Neuronal stem cell (in vitro differentiated cells): Measurements from ENCODE around the gene DENR.
A peak's percentile ranks its signal among the peaks of the same experiment; 100 is the strongest.

Experiments used
- DNase-seq: peaks from one replicate; pipeline ENCODE4 v3.0.0-alpha.2; 2013; ENCODE audit warnings: low spot score
- H2AFZ ChIP-seq: one replicate; pipeline ENCODE4 v1.6.1; 2013; ENCODE audit warnings: mild to moderate bottlenecking, low read length, inconsistent platforms
- H2AK5ac ChIP-seq: 2 replicates; pipeline ENCODE4 v1.6.1; 2013; ENCODE audit warnings: low read depth, mild to moderate bottlenecking, inconsistent platforms, low read length, moderate library complexity, mixed read lengths
- H2BK120ac ChIP-seq: 2 replicates; pipeline ENCODE4 v1.6.1; 2013; ENCODE audit warnings: low read depth, mild to moderate bottlenecking, inconsistent platforms, low read length, moderate library complexity, mixed read lengths
- H2BK12ac ChIP-seq: one replicate; pipeline ENCODE4 v1.6.1; 2013; ENCODE audit warnings: low read length, inconsistent platforms
- H2BK15ac ChIP-seq: 2 replicates; pipeline ENCODE4 v1.6.1; 2013; ENCODE audit warnings: mild to moderate bottlenecking, low read length, inconsistent platforms, mixed read lengths
- H2BK5ac ChIP-seq: one replicate; pipeline ENCODE4 v1.6.1; 2013; ENCODE audit warnings: inconsistent platforms, mild to moderate bottlenecking, low read length, moderate library complexity
- H3K14ac ChIP-seq: one replicate; pipeline ENCODE4 v1.6.1; 2013; ENCODE audit warnings: low read length, inconsistent platforms
- H3K18ac ChIP-seq: 2 replicates; pipeline ENCODE4 v1.6.1; 2013; ENCODE audit warnings: low read length, inconsistent platforms
- H3K23ac ChIP-seq: 2 replicates; pipeline ENCODE4 v1.6.1; 2013; ENCODE audit warnings: low read depth, mild to moderate bottlenecking, mixed read lengths, low read length, inconsistent platforms; ENCODE audit not compliant: poor library complexity
- H3K27ac ChIP-seq: replicated peaks from 3 replicates; pipeline ENCODE4 v1.5.1; 2013; ENCODE audit warnings: low read length, inconsistent platforms
- H3K27me3 ChIP-seq, 3 experiments: 2 replicates each; pipeline ENCODE4 v1.6.1; 2013; ENCODE audit warnings: low read length in 3 of 3, mild to moderate bottlenecking in 2 of 3, inconsistent platforms in 1 of 3, low read depth in 1 of 3, mixed read lengths in 1 of 3, moderate library complexity in 1 of 3; ENCODE audit not compliant: control insufficient read depth in 3 of 3, insufficient read depth in 3 of 3
- H3K36me3 ChIP-seq, 2 donors: replicated peaks in 1 of 2; 2 replicates each; pipeline ENCODE4 v1.6.1; 2013; ENCODE audit warnings: low read length in 2 of 2; ENCODE audit not compliant: control insufficient read depth in 2 of 2, insufficient read depth in 2 of 2
- H3K4ac ChIP-seq: 2 replicates; pipeline ENCODE4 v1.6.1; 2013; ENCODE audit warnings: inconsistent platforms, mild to moderate bottlenecking, low read length, moderate library complexity
- H3K4me1 ChIP-seq, 2 donors: 1 replicate in 1 of 2; 2 replicates in 1 of 2; pipeline ENCODE4 v1.6.1; 2013; ENCODE audit warnings: low read length in 2 of 2, low read depth in 1 of 2; ENCODE audit not compliant: control insufficient read depth in 2 of 2, insufficient read depth in 1 of 2
- H3K4me2 ChIP-seq: one replicate; pipeline ENCODE4 v1.6.1; 2013; ENCODE audit warnings: mild to moderate bottlenecking, low read length, inconsistent platforms; ENCODE audit not compliant: insufficient read depth, poor library complexity, severe bottlenecking
- H3K4me3 ChIP-seq, 2 donors: 2 replicates each; pipeline ENCODE4 v1.5.1; 2013; ENCODE audit warnings: low read length in 2 of 2, mild to moderate bottlenecking in 2 of 2, inconsistent platforms in 1 of 2, moderate library complexity in 1 of 2
- H3K79me1 ChIP-seq: one replicate; pipeline ENCODE4 v1.6.1; 2013; ENCODE audit warnings: low read depth, mild to moderate bottlenecking, inconsistent platforms, low read length, moderate library complexity
- H3K9ac ChIP-seq: one replicate; pipeline ENCODE4 v1.6.1; 2013; ENCODE audit warnings: mild to moderate bottlenecking, low read depth, low read length, inconsistent platforms; ENCODE audit not compliant: poor library complexity
- H3K9me3 ChIP-seq, 2 donors: replicated peaks in 1 of 2; 2 replicates each; pipeline versions ENCODE3 to v1.6.1; 2013; ENCODE audit warnings: low read length in 2 of 2, mild to moderate bottlenecking in 2 of 2, inconsistent platforms in 1 of 2, low read depth in 1 of 2, mixed read lengths in 1 of 2, moderate library complexity in 1 of 2; ENCODE audit not compliant: control insufficient read depth in 2 of 2, insufficient read depth in 1 of 2
- H4K8ac ChIP-seq: one replicate; pipeline ENCODE4 v1.6.1; 2013; ENCODE audit warnings: low read depth, mild to moderate bottlenecking, inconsistent platforms, low read length, moderate library complexity
- H4K91ac ChIP-seq: one replicate; pipeline ENCODE4 v1.6.1; 2013; ENCODE audit warnings: low read length, low read depth, mild to moderate bottlenecking, inconsistent platforms; ENCODE audit not compliant: poor library complexity
- WGBS, 2 donors: extraction: QIAGEN DNeasy Blood & Tissue Kit; methylation state at CpG; one replicate each; pipeline ENCODE4 v1.1.7; 2013; ENCODE audit warnings: missing lambda C conversion rate in 2 of 2, mixed read lengths in 1 of 2; ENCODE audit not compliant: insufficient read length in 2 of 2, insufficient replicate concordance in 1 of 2; ENCODE audit errors: extremely low coverage in 2 of 2; 5-methylcytosine and 5-hydroxymethylcytosine counted together

Gene DENR

GRCh38 chr12:122730215-122731014, 22.2 kb upstream of the DENR start, which contains the start of gene HCAR1:
HCAR1 (minus strand) TSS chr12:122730844; CDS start chr12:122730339, 505 bp downstream.
- Histone ChIP-seq H2BK12ac (peak within 1 kb of the TSS; percentile 87), H3K14ac (no peak within 1 kb of the TSS), H3K18ac (peak within 1 kb of the TSS; percentile 51), H3K36me3 (no peaks in the 10 kb centered on the region), H2BK5ac (peak within 1 kb of the TSS; percentile 77), H3K79me1 (no peaks in the 10 kb centered on the region), H4K8ac (no peak within 1 kb of the TSS), H3K4ac (no peak within 1 kb of the TSS), H3K9me3 (peaks cover 0 to 2% of the 10 kb centered on the region in 2 donors), H3K4me3 (no peak within 1 kb of the TSS), H4K91ac (no peak within 1 kb of the TSS), H2AK5ac (peak within 1 kb of the TSS; percentile 47), H2BK120ac (no peak within 1 kb of the TSS), H3K4me1 (peaks cover 0 to 2% of the 10 kb centered on the region in 2 donors), H3K9ac (no peak within 1 kb of the TSS), H2AFZ (peak within 1 kb of the TSS; percentile 69), H2BK15ac (peak within 1 kb of the TSS; percentile 65), H3K27me3 (no peaks in the 10 kb centered on the region), H3K4me2 (no peak within 1 kb of the TSS), H3K23ac (no peak within 1 kb of the TSS), H3K27ac (no peak within 1 kb of the TSS)
- no peak for DNase-seq
- whole genome bisulfite sequencing, 2 donors: no CpG with 5 or more reads among the region's 32 CpGs

- Histone ChIP-seq H3K4me2 (no peak overlapping the region), H3K14ac (no peak overlapping the region), H3K9me3 (peaks cover 0 to 2% of the 10 kb centered on the region in 2 donors), H3K79me1 (no peaks in the 10 kb centered on the region), H3K4me3 (no peak overlapping the region), H2AFZ (no peak overlapping the region), H2AK5ac (no peak overlapping the region), H3K27me3 (no peaks in the 10 kb centered on the region), H3K36me3 (no peaks in the 10 kb centered on the region), H2BK15ac (no peak overlapping the region), H3K18ac (no peak overlapping the region), H3K4ac (no peak overlapping the region), H3K4me1 (peaks cover 0 to 2% of the 10 kb centered on the region in 2 donors), H3K9ac (no peak overlapping the region), H2BK120ac (no peak overlapping the region), H4K8ac (no peak overlapping the region), H3K23ac (no peak overlapping the region), H2BK5ac (no peak overlapping the region), H4K91ac (no peak overlapping the region), H3K27ac (no peak overlapping the region), H2BK12ac (no peak overlapping the region)
- WGBS, 2 donors: no CpG with 5 or more reads among the region's 3 CpGs
- DNase-seq: no peak
Measured at GRCh38 chr12:122732170-122732569, 20.5 kb upstream of the DENR start.

GRCh38 chr12:122732611-122733010, 20.0 kb upstream of the DENR start:
- H2BK12ac ChIP-seq: no peak overlapping the region
- H3K4me3 ChIP-seq: no peak overlapping the region
- H3K79me1 ChIP-seq: no peaks in the 10 kb centered on the region
- H2BK15ac ChIP-seq: no peak overlapping the region
- no peak overlapping the region for H3K14ac ChIP-seq
- no peak overlapping the region for H4K8ac ChIP-seq
- H3K18ac ChIP-seq: no peak overlapping the region
- no peak overlapping the region for H4K91ac ChIP-seq
- no peaks in the 10 kb centered on the region for H3K36me3 ChIP-seq
- no peak overlapping the region for H2AFZ ChIP-seq
- no CpG with 5 or more reads among the region's 4 CpGs for WGBS, 2 donors
- H2AK5ac ChIP-seq: no peak overlapping the region
- no peak overlapping the region for H3K4ac ChIP-seq
- no peaks in the 10 kb centered on the region for H3K27me3 ChIP-seq
- no peak overlapping the region for H3K27ac ChIP-seq
- H3K4me2 ChIP-seq: no peak overlapping the region
- no peak overlapping the region for H3K9ac ChIP-seq
- no peak overlapping the region for H3K23ac ChIP-seq
- H2BK120ac ChIP-seq: no peak overlapping the region
- peaks cover 0 to 2% of the 10 kb centered on the region in 2 donors for H3K4me1 ChIP-seq
- DNase-seq: no peak
- H3K9me3 ChIP-seq: peaks cover 0 to 2% of the 10 kb centered on the region in 2 donors
- H2BK5ac ChIP-seq: no peak overlapping the region

GRCh38 chr12:122738571-122738970, 14.1 kb upstream of the DENR start:
- no peak overlapping the region for H4K8ac ChIP-seq
- H3K36me3 ChIP-seq: no peaks in the 10 kb centered on the region
- peaks cover 0 to 2% of the 10 kb centered on the region in 2 donors for H3K4me1 ChIP-seq
- no peak overlapping the region for H2AFZ ChIP-seq
- H3K4ac ChIP-seq: no peak overlapping the region
- DNase-seq: no peak
- no peaks in the 10 kb centered on the region for H3K27me3 ChIP-seq
- no peak overlapping the region for H3K4me2 ChIP-seq
- no peak overlapping the region for H2AK5ac ChIP-seq
- no peak overlapping the region for H2BK15ac ChIP-seq
- no peak overlapping the region for H3K23ac ChIP-seq
- no peak overlapping the region for H3K9ac ChIP-seq
- H3K9me3 ChIP-seq: no peaks in the 10 kb centered on the region
- H3K18ac ChIP-seq: no peak overlapping the region
- H2BK12ac ChIP-seq: no peak overlapping the region
- no peak overlapping the region for H2BK120ac ChIP-seq
- no peaks in the 10 kb centered on the region for H3K79me1 ChIP-seq
- no CpG with 5 or more reads among the region's 7 CpGs for WGBS, 2 donors
- H2BK5ac ChIP-seq: no peak overlapping the region
- no peak overlapping the region for H4K91ac ChIP-seq
- H3K14ac ChIP-seq: no peak overlapping the region
- no peak overlapping the region for H3K4me3 ChIP-seq
- no peak overlapping the region for H3K27ac ChIP-seq
